Putamen (tissue), 1 donor: ENCODE data around the gene NBEAL1.
"Not testable (repeated sequence)": the region's sequence is repeated elsewhere in the genome, so short reads cannot be mapped to it uniquely, and the experiment has no call there.

Source experiments
- DNase-seq: peaks from one replicate; pipeline ENCODE4 v3.0.0-alpha.2; 2016; ENCODE audit warnings: low spot score

NBEAL1 gene

DNA sequence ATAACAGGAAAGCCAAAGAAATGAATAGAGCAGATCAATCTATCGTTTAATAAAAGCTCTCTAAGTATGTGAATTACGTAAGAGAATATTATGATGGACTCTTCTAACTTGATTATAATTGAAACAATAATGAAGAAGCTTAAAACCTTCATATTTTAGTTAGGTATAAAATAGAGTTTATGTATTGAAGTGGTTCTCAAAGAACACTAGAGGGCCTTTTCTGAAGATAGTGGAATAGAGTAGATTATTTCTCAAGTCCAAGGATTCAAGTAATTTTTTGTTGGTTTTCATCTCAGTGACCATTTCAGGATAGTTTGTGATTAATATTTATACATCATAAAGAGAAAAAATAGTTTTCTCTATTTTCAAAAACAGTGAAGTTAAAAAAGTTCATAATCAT, 97.7 kb downstream of the NBEAL1 start:
- DNase-seq: no peak

DNA sequence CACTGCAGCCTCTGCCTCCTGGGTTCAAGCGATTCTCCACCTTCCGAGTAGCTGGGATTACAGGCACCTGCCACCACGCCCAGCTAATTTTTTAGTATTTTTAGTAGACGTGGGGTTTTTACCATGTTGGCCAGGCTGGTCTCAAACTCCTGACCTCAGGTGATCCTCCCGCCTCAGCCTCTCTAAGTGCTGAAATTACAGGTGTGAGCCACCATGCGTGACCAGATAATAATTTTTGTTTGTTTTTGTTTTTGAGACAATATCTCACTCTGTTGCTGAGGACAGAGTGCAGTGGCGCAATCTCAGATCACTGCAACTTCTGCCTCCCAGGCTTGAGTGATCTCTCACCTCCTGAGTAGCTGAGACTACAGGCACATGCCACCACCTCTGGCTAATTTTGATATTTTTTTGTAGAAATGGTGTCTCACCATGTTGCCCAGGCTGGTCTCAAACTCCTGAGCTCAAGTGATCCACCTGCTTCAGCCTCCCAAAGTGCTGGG, 100.6 kb downstream of the NBEAL1 start:
- not testable (repeated sequence) for DNase-seq

DNA sequence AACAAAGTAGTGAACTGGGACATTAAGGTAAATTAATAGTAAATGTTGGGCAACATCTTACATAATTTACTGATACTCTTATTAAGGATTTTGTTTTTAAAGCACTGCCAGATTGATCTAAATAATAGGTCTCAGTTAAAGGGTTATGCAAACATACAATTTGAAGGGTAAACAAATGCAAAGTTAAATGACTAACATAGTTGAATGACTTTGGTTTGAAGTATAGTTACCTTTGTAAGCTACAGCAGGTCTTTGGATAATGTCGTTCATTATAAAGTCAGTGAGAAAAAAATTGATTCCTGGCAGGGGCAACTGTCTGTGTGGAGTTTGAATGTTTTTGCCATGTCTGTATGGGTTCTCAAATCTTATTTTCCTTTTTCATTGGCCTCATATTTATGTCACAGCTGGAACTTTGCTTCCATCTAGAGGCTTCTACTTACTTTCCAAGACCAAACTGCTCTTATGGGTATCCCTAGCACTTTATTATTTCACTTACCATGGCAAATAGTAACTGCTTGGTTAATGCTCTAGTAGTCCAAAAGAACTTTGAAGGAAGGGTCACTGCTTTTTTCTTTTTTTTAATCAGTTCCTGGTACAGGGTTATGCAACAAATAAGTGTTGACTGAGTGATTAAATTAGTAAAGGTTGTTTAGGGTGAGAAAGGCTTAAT, 107.8 kb downstream of the NBEAL1 start:
- no peak for DNase-seq

DNA sequence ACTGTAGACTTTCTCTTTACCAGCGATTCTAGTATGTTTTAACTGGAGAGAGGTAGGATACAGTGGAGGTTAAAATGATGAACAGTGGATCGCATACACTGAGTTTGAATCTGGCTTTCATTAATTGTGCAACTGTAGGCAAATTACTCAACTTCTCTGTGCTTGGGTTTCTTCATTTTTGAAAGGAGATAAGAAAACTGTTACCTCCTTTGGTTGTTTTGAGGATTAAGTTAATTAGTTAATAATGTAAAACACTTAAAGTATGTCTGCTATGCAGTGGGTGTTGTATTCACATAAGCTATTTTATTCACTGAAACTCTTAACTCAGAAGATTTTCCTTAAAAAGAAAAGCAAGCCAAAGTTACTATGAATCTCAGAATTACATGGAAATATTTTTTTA, 112.3 kb downstream of the NBEAL1 start:
- no peak for DNase-seq

DNA sequence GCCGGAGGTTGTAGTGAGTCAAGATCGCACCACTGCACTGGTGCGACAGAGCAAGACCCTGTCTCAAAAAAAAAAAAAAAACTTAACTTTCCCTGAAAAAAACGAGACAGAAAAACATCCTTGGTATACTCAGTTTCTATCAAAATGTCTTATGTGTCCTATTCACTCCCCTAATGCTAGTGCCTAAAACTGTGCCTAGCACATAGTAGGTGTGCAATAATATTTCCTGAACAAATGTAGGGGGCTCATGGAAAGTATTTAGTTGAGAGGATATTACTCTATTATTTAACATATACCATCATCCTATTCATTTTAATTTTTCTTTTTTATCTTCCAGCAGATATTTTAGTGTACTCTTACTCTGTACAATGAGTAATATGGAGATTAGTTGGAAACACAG, 120.4 kb downstream of the NBEAL1 start:
- DNase-seq: no peak

DNA sequence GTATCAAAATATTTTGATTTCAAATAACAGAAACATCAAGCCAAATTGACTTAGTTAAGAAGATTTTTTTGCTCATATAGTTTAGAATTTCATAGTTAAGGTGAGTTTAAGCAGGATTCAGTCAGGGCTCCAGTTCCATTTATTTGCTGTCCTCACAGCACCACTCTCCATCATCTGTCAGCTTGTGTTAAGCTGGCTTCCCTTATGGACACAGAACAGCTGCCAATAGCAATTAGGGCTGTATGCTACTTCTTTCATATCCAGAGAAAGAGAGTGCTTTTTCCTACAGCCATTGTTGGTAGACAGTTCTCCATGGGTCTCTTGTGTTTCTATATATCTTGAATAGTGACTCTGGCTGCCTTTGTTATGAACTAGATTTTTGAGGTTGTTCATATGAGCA, 128.7 kb downstream of the NBEAL1 start:
- no peak for DNase-seq

DNA sequence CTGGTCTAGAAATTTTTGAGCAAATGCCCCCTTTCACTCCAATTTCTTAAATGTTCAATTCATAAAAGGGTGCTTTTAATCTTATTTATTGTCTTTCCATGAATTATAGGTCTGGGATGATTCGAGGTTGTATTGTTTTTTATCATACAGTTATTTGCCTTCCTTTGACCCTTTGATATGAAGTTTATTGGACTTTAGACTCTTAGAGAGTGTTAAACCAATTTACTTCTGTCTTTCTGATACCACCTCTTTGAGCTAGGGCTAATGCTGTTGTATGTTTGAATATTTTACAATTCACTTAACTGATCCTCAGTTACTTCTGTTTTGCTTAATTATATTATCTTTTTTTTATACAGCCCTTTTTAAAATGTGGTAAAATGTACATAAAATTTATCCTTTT, 134.5 kb downstream of the NBEAL1 start:
- no peak for DNase-seq

DNA sequence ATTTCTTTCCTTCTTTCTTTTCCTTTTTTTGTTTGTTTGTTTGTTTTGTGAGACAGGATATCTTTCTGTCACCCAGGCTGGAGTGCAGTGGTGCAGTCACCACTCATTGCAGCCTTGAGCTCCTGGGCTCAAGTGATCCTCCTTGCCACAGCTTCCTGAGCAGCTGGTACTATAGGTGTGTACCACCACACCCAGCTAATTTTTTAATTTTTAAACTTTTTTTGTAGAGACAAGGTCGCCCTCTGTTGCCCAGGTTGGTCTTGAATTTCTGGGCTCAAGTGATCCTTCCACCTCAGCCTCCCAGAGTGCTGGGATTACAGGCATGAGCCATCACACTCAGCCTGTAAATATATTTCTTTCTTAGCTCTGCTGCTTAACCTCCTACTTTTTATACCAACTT, 140.7 kb downstream of the NBEAL1 start:
- DNase-seq: no peak

DNA sequence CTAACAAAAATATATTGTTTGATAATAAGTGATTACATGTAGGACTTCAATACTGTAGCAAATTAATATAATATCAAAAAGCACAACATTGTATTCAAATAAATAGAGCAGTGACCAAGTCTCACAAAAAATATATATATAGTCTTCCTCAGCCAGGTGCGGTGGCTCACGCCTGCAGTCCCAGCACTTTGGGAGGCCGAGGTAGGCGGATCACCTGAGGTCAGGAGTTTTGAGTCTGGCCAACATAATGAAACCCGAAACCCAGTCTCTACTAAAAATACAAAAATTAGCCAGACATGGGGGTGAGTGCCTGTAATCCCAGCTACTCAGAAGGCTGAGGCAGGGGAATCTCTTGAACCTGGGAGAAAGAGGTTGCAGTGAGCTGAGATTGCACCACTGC, 148.0 kb downstream of the NBEAL1 start:
- not testable (repeated sequence) for DNase-seq

DNA sequence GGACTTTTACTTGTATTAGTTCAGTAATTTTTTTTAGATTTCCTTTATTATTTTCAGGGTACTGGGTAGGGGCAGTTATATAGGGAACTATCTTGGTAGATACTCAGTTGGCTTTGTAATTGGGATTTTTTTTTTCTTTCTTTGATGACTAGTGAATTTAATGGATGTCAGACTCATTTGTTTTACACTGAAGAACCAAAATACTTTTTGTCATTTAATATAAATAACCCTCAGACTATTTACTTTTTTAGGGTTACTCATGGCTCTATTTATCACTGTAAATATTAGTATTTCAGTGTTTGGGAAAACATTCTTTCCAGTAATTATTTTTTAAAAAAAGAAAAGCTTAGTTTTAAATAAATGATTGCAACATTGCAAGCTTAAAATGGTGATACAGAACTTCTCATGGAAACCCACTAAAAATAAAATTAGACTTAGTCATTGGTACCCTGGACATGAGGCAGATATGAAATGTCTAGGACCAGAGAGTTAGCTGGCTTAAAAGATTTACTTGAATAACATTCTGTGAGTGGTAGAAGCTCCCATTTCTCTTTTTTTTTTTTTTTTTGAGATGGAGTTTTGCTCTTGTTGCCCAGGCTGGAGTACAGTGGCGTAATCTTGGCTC, 149.7 kb downstream of the NBEAL1 start:
- no peak for DNase-seq

DNA sequence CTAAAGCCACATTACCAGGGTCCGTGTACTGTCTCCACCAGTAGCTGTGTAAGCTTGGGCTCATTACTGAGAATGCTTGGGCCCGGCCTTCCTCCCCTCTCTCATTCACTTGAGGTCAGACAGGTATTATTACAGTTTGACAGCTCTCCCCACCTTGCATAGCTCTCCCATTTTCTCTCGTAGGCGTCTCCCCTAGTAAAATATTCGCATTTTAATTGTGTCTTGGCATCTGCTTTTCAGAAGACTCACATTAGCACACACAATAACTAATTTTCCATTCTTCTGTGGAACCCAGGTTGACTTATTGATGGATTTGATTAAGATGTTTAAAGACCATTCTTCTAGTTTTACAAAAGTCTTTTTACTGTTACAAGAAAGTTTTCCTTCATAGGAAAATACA, 153.1 kb downstream of the NBEAL1 start:
- no peak for DNase-seq

DNA sequence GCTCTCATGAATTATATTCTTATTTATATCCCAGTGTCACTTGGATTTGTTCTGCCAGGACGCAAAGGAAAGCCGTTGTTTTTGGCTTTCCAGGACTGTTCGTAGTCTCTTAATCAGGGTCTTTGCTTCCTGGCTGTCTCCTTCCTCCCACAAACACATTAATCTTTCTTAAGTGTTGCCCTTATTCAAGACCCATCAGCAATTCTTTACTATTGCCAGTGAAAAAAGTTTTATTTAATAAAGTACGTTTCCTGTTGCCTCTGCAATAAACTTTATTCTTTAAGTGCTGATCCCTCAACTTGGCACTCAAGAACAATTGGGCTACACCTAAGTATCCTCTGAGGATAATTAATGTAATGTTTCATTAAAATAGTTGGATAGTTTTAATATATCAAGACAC, 155.8 kb downstream of the NBEAL1 start:
- DNase-seq: no peak

DNA sequence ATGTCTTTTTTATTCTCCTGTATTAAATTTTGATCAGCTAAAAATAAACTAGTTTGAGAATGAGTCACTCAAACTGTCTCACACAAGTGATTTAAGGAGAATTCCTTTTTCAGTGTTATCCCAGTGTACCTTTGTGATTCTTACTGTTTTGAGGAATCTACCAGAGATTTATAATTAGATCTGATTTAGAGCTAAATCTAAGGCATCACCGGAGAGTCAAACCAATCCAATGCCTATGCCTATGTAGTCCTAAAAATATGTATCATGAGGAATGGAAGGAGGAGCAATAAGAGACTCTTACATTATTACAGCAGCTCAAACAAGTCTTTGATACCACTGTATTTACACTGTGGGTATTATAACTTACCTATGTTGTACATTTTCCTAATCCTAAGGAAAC, 160.7 kb downstream of the NBEAL1 start:
- peak; percentile 72 for DNase-seq

DNA sequence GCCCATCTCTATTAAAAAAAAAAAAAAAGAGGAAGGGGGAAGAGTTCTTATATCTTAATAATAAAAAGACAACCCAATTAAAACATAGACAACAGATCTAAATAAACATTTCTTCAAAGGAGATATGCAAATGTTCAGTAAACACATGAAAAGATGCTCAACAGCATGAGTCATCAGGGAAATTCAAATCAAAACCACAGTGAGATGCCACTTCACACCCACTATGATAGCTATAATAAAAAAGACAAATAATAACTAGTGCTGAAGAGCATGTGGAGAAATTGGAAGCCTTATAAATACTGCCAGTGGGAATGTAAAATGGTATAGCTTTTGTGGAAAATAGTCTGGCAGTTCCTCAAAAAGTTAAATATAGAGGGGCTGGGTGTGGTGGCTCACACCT, 162.7 kb downstream of the NBEAL1 start:
- DNase-seq: no peak

DNA sequence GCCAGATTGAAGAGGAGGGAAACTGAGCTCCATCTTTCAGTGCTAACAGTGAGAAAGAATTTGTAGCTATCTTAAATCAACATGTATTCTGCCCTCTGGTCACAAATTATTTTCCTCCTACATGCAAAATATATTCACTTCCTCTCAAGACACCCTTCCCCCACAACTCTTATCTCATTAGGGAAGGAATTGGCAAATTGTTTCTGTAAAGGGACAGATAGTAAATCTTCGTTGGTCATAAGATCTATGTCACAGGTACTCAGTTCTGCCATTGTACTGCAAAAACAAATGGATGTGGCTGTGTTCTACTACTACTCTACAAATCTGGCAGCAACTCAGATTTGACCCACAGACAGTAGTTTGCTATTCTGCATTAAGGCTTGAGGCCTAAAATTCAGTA, 171.2 kb downstream of the NBEAL1 start:
- DNase-seq: no peak

DNA sequence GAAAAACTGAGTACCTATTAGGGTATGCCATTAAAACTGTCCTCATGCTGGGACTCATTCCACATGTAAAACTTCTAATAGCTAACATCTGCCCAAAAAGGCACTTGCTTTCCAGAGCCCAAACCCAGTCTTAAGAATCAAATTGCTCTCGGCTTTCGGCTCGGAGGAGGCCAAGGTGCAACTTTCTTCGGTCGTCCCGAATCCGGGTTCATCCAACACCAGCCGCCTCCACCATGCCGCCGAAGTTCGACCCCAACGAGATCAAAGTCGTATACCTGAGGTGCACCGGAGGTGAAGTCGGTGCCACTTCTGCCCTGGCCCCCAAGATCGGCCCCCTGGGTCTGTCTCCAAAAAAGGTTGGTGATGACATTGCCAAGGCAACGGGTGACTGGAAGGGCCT, 175.9 kb downstream of the NBEAL1 start:
- not testable (repeated sequence) for DNase-seq

DNA sequence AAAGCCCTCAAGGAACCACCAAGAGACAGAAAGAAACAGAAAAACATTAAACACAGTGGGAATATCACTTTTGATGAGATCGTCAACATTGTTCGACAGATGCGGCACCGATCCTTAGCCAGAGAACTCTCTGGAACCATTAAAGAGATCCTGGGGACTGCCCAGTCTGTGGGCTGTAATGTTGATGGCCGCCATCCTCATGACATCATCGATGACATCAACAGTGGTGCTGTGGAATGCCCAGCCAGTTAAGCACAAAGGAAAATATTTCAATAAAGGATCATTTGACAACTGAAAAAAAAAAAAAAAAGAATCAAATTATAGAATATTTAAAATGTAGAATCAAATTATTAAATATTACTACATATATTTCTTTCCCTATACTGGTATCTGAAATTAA, 176.4 kb downstream of the NBEAL1 start:
- DNase-seq: not testable (repeated sequence)

DNA sequence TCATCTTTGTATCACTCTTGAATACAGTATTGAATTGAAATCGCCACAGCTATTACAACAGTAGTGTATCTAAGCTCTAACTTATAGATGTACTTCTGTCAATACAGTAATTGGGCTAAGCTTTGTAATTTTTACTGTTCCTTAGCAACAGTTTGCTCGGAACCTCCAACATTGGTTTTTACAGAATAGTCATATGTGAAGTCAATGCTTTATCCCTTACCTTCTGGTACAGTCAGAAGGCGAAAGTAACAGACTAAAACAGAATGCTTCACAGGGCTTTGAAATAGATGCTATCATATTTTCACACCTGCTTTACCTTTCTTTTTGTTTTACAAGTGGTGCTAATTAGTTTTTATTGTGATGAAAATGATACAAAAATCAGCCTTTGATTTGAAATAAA, 177.3 kb downstream of the NBEAL1 start:
- DNase-seq: no peak

DNA sequence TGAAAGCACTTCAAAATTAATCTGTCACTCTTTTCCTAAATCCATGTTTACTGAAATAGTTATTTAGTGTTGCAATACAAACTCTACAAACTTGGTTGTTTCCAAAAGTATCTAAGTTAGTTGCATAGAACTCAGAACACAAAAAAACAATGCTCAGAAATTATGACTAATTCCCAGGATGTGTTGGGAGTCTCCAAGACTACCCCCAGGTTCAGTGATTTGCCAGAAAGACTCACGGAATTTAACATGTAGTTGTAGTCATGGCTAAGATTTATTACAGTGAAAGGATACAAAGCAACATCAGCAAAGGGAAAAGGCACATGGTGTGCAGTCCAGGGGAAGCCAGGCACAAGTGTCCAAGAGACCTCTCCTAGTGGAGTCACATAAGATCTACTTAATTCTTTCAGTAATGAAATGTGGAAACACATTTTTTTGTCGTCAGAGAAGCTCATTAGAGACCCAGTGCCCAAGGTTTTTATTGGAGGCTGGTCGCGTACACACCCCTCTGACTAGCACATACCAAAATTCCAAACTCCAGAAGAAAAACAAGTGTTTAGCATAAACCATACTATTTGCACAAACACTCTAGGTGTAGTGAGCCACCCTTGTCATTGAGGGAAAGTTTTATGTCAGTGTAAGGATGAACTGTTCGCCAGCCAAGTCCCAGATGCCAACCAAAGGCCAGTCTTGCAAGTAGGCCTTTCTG, 180.8 kb downstream of the NBEAL1 start:
- DNase-seq: no peak

DNA sequence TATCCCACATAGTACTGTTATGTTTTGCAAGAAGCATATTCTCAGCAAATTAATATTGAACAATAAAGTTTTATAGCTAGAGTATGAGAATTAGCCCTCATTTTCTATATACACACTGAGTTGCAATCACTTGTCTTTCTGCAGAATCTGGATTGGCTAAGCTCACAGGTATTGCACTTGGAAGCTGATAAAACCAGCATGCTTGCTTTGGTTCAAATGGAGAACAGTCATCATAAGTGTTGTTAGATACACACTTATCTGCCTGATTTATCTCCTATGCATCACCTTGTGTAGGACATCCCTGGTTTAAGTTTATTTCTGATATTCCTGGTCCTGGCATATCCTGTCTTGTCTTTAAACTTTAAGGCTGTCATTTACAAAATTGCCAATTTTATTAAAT, 186.2 kb downstream of the NBEAL1 start:
- no peak for DNase-seq

DNA sequence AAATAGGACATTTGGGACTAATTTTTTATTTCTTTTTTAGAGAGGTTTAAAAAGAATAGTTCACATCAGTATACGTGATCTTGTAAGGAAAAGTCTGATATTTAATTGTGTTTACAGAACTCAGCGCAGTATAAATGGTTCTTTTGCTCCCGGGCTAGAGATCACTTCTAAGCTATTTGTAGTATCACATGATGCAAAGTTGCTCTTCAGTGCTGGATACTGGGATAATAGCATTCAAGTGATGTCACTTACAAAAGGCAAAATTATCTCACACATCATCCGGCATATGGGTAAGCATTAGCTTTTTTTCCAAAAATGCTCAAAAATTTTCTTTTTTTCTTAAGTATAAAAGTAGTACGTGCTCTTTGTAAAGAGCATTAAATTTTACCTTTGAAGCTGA, 186.8 kb downstream of the NBEAL1 start:
- no peak for DNase-seq

DNA sequence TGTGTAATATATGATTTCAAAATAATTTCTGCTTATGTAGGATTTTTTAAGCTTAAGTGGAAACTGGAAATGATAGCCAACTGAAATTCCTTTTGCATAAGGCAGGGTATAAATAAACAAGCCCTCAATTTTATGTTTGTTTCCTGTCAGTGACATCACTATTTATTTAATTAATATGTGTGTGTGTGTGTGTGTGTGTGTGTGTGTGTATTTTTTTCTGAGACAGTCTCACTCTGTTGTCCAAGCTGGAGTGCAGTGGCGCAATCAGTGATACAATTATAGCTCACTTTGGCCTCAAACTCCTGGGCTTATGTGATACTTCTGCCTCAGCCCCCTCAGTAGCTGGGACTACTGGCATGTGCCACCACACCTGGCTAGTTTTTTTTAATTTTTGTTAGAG, 194.9 kb downstream of the NBEAL1 start:
- no peak for DNase-seq

DNA sequence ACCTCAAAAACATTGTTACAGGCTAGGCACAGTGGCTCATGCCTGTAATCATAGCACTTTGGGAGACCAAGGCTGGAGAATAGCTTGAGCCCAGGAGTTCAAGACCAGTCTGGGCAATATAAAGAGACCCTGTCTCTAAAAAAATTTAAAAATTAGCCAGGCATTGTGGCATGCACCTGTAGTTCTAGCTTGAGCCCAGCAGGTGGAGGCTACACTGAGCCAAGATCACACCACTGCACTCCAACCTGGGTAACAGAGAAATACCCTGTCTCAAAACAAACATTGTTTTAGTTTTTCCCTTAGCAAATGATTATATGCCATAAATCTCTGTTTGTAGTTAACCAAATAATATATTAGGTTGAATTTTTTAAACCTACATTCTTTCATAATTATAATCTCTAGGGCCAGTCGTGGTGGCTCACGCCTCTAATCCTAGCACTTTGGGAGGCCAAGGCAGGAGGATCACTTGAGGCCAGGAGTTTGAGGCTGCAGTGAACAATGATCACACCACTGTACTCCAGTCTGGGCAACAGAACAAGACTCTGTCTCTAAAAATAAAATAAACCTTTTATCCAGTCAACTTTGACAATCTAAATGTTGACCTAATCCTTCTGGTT, 210.9 kb downstream of the NBEAL1 start:
- DNase-seq: no peak
